Right lobe of liver (tissue), 4 donors: ENCODE results near the gene HOXA2.

ENCODE experiments used
- CTCF ChIP-seq, 4 donors: fragments of 200-600 bp in 3 of 4; fragments of 450-650 bp in 1 of 4; IDR thresholded peaks; one replicate each; pipeline versions ENCODE4 v1.5.1 to v1.8.0; 2016 to 2022; ENCODE audit warnings: antibody characterized with exemption in 4 of 4, mild to moderate bottlenecking in 2 of 4
- POLR2A ChIP-seq: fragments of 450-650 bp; IDR thresholded peaks from one replicate; pipeline ENCODE4 v1.6.1; 2017; ENCODE audit warnings: antibody characterized with exemption, mild to moderate bottlenecking
- donor health status: DM: no; HTN: no; CAD: no.
- donor health status: DM: no; HTN: no; CAD: no.
- donor health status: DM: no; HTN: yes; CAD: no.

GRCh38 chr7:27149842-27150567, 47.5 kb upstream of the HOXA2 start:
- TF ChIP-seq CTCF (IDR thresholded peaks at IDR 0.05) (no peak), POLR2A (no peak)
